Peyer's patch (tissue), 4 donors: ENCODE measurements around the gene TEX29.

Experiments used
- CTCF ChIP-seq, 6 experiments: fragments of 450-650 bp in 4 of 6; fragments of 200-600 bp in 2 of 6; sonication (generic) in 1 of 6; IDR thresholded peaks; one replicate each; pipeline ENCODE4 v1.5.1; 2017 to 2019; ENCODE audit warnings: antibody characterized with exemption in 6 of 6, mild to moderate bottlenecking in 3 of 6, moderate library complexity in 1 of 6
- POLR2A ChIP-seq, 2 donors: fragments of 450-650 bp; IDR thresholded peaks; one replicate each; pipeline ENCODE4 v1.5.1; 2017; ENCODE audit warnings: antibody characterized with exemption in 2 of 2, mild to moderate bottlenecking in 2 of 2, moderate library complexity in 2 of 2

DNA sequence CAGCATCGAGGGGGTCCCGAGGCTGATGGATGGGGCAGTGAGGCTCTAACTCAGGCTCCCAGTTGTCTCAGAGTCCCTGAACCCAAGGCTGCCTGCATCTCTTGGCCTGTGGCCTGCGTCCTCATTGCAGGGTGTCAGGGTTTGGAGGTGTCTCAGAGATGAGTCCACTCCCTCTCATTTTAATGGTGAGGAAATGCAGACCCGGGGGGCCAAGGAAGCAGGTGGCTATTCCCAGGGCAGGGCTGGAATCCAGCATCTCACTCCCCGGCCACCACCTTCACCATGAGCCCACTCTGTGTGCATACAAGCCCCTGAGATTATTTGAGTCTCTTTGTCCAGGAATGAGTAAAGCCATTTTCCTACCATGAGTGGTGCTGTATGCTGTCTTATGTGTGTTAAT lies 21.4 kb downstream of the TEX29 start:
- TF ChIP-seq CTCF (IDR thresholded peaks at IDR 0.05) (no peak), POLR2A (IDR thresholded peaks at IDR 0.05) (no peak)
